Ovary (tissue), 3 donors: ENCODE data around the gene ARFIP1.

Experiments used
- POLR2A ChIP-seq: fragments of 450-650 bp; IDR thresholded peaks from one replicate; pipeline ENCODE4 v1.6.1; 2017; ENCODE audit warnings: antibody characterized with exemption, mild to moderate bottlenecking, moderate library complexity
- TF ChIP-seq, protein P1 (sequence below), 3 donors: fragments of 450-650 bp in 2 of 3; fragments of 200-600 bp in 1 of 3; IDR thresholded peaks; one replicate each; pipeline versions ENCODE4 v1.5.1 to v1.8.0; 2016 to 2022; ENCODE audit warnings: antibody characterized with exemption in 3 of 3, mild to moderate bottlenecking in 1 of 3
- donor health status: DM: no; HTN: no; CAD: no.

DNA sequence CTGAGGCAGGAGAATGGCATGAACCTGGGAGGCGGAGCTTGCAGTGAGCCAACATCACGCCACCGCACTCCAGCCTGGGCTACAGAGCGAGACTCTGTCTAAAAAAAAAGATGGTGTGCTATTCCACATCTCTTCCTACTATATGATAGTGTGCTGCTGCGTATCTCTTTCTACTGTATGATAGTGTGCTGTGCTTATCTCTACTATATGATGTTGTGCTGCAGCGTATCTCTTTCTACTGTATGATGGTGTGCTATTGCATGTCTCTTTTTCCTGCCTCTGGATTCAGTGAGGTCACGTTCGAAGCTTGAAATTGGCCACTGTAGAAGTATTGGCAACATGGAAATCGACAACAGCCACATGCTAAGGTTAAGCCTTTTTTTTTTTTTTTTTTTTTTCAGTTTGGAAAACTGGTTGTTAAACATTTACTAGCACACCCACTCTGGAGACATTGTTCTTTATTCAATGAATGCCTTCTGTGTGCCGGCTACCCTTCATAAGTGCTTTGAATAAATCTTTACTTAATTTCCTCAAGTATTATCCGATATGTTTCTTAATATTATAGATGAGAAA is 31.0 kb downstream of the ARFIP1 start:
- TF ChIP-seq POLR2A = no peak
- TF ChIP-seq, protein P1, sequence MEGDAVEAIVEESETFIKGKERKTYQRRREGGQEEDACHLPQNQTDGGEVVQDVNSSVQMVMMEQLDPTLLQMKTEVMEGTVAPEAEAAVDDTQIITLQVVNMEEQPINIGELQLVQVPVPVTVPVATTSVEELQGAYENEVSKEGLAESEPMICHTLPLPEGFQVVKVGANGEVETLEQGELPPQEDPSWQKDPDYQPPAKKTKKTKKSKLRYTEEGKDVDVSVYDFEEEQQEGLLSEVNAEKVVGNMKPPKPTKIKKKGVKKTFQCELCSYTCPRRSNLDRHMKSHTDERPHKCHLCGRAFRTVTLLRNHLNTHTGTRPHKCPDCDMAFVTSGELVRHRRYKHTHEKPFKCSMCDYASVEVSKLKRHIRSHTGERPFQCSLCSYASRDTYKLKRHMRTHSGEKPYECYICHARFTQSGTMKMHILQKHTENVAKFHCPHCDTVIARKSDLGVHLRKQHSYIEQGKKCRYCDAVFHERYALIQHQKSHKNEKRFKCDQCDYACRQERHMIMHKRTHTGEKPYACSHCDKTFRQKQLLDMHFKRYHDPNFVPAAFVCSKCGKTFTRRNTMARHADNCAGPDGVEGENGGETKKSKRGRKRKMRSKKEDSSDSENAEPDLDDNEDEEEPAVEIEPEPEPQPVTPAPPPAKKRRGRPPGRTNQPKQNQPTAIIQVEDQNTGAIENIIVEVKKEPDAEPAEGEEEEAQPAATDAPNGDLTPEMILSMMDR (IDR thresholded peaks at IDR 0.05) = no peak
